ENCODE data around the gene COG7.
"Not testable (repeated sequence)": the region's sequence is repeated elsewhere in the genome, so short reads cannot be mapped to it uniquely, and the experiment has no call there.

The COG7 gene

DNA sequence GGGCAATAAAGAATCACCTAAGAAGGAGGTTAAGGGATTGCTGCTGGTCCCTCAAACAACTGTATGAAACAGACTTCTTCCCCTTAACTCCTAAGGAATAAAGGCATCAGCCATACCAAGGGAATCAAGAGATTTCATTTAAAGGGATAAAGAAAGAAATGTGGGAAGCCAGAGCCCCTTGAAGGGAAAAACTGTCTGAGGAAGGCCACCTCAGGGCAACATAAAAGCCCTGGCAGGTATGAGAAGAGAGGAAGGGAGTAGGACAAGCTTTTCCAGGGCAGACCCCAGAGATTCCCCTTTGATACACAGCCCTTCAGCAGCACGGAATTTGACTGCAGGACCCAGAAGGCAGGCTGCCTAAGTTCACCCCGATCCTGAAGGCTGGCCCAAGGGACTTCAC, 43.5 kb downstream of the COG7 start:
- no peak overlapping the region for H3K9ac ChIP-seq (ENCODE audit: low read depth, low read length)
- peaks cover 60% of the 10 kb centered on the region for H3K36me3 ChIP-seq (ENCODE audit: insufficient read depth, low read length)
- H3K27me3 ChIP-seq (ENCODE audit: insufficient read depth, low read length) = no peaks in the 10 kb centered on the region
- WGBS = 78% methylated on average over 2 of the region's 2 CpGs
- H3K27ac ChIP-seq (ENCODE audit: low read depth, low read length) = peak overlapping the region; percentile 16; the same call in 1 of the 2 replicates
- no peak overlapping the region for H3K4me3 ChIP-seq (ENCODE audit: low read length)
- peaks cover 14% of the 10 kb centered on the region for H3K4me1 ChIP-seq (ENCODE audit: insufficient read depth, low read length)
- no peaks in the 10 kb centered on the region for H3K9me3 ChIP-seq (ENCODE audit: insufficient read depth, low read depth, low read length)

GRCh38 chr16:23408823-23409298, 44.1 kb downstream of the COG7 start:
- Histone ChIP-seq H3K9me3 (ENCODE audit: insufficient read depth, low read depth, low read length) (no peaks in the 10 kb centered on the region), H3K27ac (ENCODE audit: low read depth, low read length) (peak overlapping the region; percentile 63; the same call in 1 of the 2 replicates), H3K4me1 (ENCODE audit: insufficient read depth, low read length) (peaks cover 14% of the 10 kb centered on the region), H3K36me3 (ENCODE audit: insufficient read depth, low read length) (peaks cover 66% of the 10 kb centered on the region), H3K4me3 (ENCODE audit: low read length) (no peak overlapping the region), H3K27me3 (ENCODE audit: insufficient read depth, low read length) (no peaks in the 10 kb centered on the region), H3K9ac (ENCODE audit: low read depth, low read length) (0 out of 2 replicates have a peak overlapping the region, but pooled peaks have one; percentile 25)
- WGBS = 87% methylated on average over 6 of the region's 7 CpGs

DNA sequence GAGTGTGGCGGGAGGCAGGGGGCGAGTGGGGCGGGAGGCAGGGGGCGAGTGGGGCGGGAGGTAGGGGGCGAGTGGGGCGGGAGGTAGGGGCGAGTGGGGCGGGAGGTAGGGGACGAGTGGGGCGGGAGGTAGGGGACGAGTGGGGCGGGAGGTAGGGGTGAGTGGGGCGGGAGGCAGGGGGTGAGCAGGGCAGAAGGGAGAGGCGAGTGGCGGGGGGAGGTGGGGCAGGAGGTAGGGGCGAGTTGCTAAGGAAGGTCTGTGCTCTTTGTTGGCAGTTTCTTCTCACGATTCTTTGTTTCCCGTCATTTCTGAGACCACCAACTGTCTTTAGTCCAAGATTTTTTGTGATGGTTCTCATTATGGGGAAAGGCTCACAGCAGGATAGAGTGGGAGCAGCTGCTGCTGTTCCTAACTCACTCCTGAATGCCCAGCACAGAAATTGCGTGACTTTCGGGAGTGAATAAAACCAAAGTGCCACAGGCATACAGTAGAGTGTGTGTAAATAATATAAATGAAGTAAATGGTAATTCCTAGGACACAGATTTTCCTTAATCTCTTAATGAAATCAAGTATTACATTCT, 44.7 kb downstream of the COG7 start:
- WGBS = 85% methylated on average over 14 of the region's 21 CpGs
- Histone ChIP-seq H3K27ac (ENCODE audit: low read depth, low read length) (peak overlapping the region; percentile 63; the same call in 1 of the 2 replicates), H3K36me3 (ENCODE audit: insufficient read depth, low read length) (peaks cover 65% of the 10 kb centered on the region), H3K9me3 (ENCODE audit: insufficient read depth, low read depth, low read length) (no peaks in the 10 kb centered on the region), H3K4me3 (ENCODE audit: low read length) (no peak overlapping the region), H3K27me3 (ENCODE audit: insufficient read depth, low read length) (no peaks in the 10 kb centered on the region), H3K9ac (ENCODE audit: low read depth, low read length) (0 out of 2 replicates have a peak overlapping the region, but pooled peaks have one; percentile 25), H3K4me1 (ENCODE audit: insufficient read depth, low read length) (peaks cover 14% of the 10 kb centered on the region)

DNA sequence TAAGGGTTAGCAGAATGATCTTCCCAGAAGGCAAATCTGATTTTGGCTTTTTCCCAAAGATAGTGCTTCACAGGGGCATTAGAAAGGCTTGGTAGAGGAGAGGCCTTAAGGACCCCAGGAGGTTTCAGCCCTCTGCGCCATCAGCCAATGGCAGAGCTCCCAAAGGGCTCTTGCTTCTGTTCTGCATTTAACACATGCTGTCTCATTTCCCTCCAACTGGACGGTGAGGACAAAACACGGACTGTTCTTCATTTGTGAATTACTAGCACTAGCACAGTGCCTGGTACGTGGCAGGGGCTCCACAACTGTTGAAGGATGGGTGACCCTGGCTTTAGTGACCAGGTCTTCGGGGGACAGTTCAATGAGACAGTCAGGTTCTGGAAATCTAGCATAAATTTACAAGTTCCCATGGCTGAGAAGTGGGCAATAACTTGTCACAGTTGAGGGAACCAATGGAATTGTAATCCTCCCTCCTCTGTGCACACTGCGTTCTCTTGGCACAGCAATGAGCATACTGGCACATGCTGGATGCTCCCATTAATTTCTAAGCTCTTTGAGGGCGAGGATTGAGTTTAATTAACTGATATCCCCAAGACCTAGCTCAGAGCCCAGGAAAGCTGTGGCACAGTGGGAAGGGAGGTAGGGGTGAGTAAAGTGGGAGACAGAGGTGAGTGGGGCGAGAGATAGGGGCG, 45.4 kb downstream of the COG7 start:
- H3K4me3 ChIP-seq (ENCODE audit: low read length) = no peak overlapping the region
- H3K4me1 ChIP-seq (ENCODE audit: insufficient read depth, low read length) = peaks cover 14% of the 10 kb centered on the region
- H3K27ac ChIP-seq (ENCODE audit: low read depth, low read length) = no peak overlapping the region
- H3K9me3 ChIP-seq (ENCODE audit: insufficient read depth, low read depth, low read length) = no peaks in the 10 kb centered on the region
- no peaks in the 10 kb centered on the region for H3K27me3 ChIP-seq (ENCODE audit: insufficient read depth, low read length)
- no peak overlapping the region for H3K9ac ChIP-seq (ENCODE audit: low read depth, low read length)
- WGBS = 96% methylated on average over 8 of the region's 9 CpGs
- peaks cover 66% of the 10 kb centered on the region for H3K36me3 ChIP-seq (ENCODE audit: insufficient read depth, low read length)

- H3K27ac ChIP-seq (ENCODE audit: low read depth, low read length) = no peak overlapping the region
- H3K4me3 ChIP-seq (ENCODE audit: low read length) = no peak overlapping the region
- H3K27me3 ChIP-seq (ENCODE audit: insufficient read depth, low read length) = no peaks in the 10 kb centered on the region
- no peaks in the 10 kb centered on the region for H3K9me3 ChIP-seq (ENCODE audit: insufficient read depth, low read depth, low read length)
- H3K4me1 ChIP-seq (ENCODE audit: insufficient read depth, low read length) = peaks cover 14% of the 10 kb centered on the region
- H3K9ac ChIP-seq (ENCODE audit: low read depth, low read length) = no peak overlapping the region
- H3K36me3 ChIP-seq (ENCODE audit: insufficient read depth, low read length) = peaks cover 66% of the 10 kb centered on the region
- WGBS = 96% methylated on average over 6 of the region's 6 CpGs
These were observed 46.3 kb downstream of the COG7 start for GRCh38 chr16:23406546-23407240.

GRCh38 chr16:23406024-23406423, 47.0 kb downstream of the COG7 start:
- Histone ChIP-seq H3K9ac (ENCODE audit: low read depth, low read length) (no peak overlapping the region), H3K27me3 (ENCODE audit: insufficient read depth, low read length) (no peaks in the 10 kb centered on the region), H3K27ac (ENCODE audit: low read depth, low read length) (no peak overlapping the region), H3K4me3 (ENCODE audit: low read length) (no peak overlapping the region), H3K4me1 (ENCODE audit: insufficient read depth, low read length) (peaks cover 20% of the 10 kb centered on the region), H3K36me3 (ENCODE audit: insufficient read depth, low read length) (peaks cover 66% of the 10 kb centered on the region), H3K9me3 (ENCODE audit: insufficient read depth, low read depth, low read length) (no peaks in the 10 kb centered on the region)
- 92% methylated on average over 2 of the region's 2 CpGs for WGBS

GRCh38 chr16:23403547-23403946, 49.4 kb downstream of the COG7 start:
- Histone ChIP-seq H3K27me3 (ENCODE audit: insufficient read depth, low read length) (no peaks in the 10 kb centered on the region), H3K9me3 (ENCODE audit: insufficient read depth, low read depth, low read length) (no peaks in the 10 kb centered on the region), H3K27ac (ENCODE audit: low read depth, low read length) (no peak overlapping the region), H3K9ac (ENCODE audit: low read depth, low read length) (no peak overlapping the region), H3K4me3 (ENCODE audit: low read length) (no peak overlapping the region), H3K36me3 (ENCODE audit: insufficient read depth, low read length) (peaks cover 60% of the 10 kb centered on the region), H3K4me1 (ENCODE audit: insufficient read depth, low read length) (peaks cover 25% of the 10 kb centered on the region)
- WGBS = 94% methylated on average over 11 of the region's 11 CpGs

- no peaks in the 10 kb centered on the region for H3K9me3 ChIP-seq (ENCODE audit: insufficient read depth, low read depth, low read length)
- no peaks in the 10 kb centered on the region for H3K27me3 ChIP-seq (ENCODE audit: insufficient read depth, low read length)
- H3K4me1 ChIP-seq (ENCODE audit: insufficient read depth, low read length) = peaks cover 26% of the 10 kb centered on the region
- 92% methylated on average over 2 of the region's 2 CpGs for WGBS
- H3K36me3 ChIP-seq (ENCODE audit: insufficient read depth, low read length) = peaks cover 65% of the 10 kb centered on the region
- H3K27ac ChIP-seq (ENCODE audit: low read depth, low read length) = no peak overlapping the region
- H3K9ac ChIP-seq (ENCODE audit: low read depth, low read length) = no peak overlapping the region
- no peak overlapping the region for H3K4me3 ChIP-seq (ENCODE audit: low read length)
These were observed 50.9 kb downstream of the COG7 start for GRCh38 chr16:23402100-23402499.

DNA sequence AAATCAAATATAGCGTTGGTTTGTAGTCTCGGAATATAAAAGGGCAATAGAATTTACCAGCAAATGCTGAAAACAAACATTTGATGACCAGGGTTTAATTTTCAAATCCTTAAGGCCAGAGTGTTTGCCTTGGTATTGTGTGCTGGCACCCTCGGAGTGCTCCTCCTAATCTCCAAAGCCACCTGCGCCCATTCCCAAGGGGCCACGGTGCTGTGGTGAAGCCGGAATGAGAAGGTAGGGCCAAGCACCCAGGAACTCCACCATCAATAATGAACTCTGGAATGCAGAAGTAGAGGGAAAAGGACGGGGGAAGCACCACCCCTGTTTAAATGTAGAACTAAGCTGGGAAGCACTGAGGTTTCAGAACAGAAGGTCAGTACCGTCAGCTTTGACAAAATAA, 51.9 kb downstream of the COG7 start:
- WGBS = 97% methylated on average over 6 of the region's 8 CpGs
- peaks cover 57% of the 10 kb centered on the region for H3K36me3 ChIP-seq (ENCODE audit: insufficient read depth, low read length)
- no peaks in the 10 kb centered on the region for H3K9me3 ChIP-seq (ENCODE audit: insufficient read depth, low read depth, low read length)

GRCh38 chr16:23400447-23400846, 52.5 kb downstream of the COG7 start:
- H3K27ac ChIP-seq (ENCODE audit: low read depth, low read length); H3K4me3 ChIP-seq (ENCODE audit: low read length); H3K27me3 ChIP-seq (ENCODE audit: insufficient read depth, low read length); H3K9ac ChIP-seq (ENCODE audit: low read depth, low read length); H3K9me3 ChIP-seq (ENCODE audit: insufficient read depth, low read depth, low read length): not testable (repeated sequence)
- Histone ChIP-seq H3K36me3 (ENCODE audit: insufficient read depth, low read length) (peaks cover 58% of the 10 kb centered on the region), H3K4me1 (ENCODE audit: insufficient read depth, low read length) (peaks cover 26% of the 10 kb centered on the region)
- 93% methylated on average over 7 of the region's 7 CpGs for WGBS

More for the DNA sequence above, 51.9 kb downstream of the COG7 start:
- no peak overlapping the region for H3K4me3 ChIP-seq (ENCODE audit: low read length)
- no peak overlapping the region for H3K27ac ChIP-seq (ENCODE audit: low read depth, low read length)
- H3K9ac ChIP-seq (ENCODE audit: low read depth, low read length) = no peak overlapping the region; the same call in 1 of the 2 replicates
- no peaks in the 10 kb centered on the region for H3K27me3 ChIP-seq (ENCODE audit: insufficient read depth, low read length)
- H3K4me1 ChIP-seq (ENCODE audit: insufficient read depth, low read length) = peaks cover 26% of the 10 kb centered on the region

Data from HUES64 (cell line).